Mesenchymal stem cell (in vitro differentiated cells and primary cell): ENCODE data around the gene TDRD9.

Source experiments
- DNase-seq: peaks from one replicate; pipeline ENCODE4 v3.0.0-alpha.2; 2013
- H2AFZ ChIP-seq: one replicate; pipeline ENCODE4 v1.6.1; 2013; ENCODE audit warnings: low read depth, mild to moderate bottlenecking, control low read depth, inconsistent platforms, low read length, moderate library complexity
- H2AK5ac ChIP-seq: 2 replicates; pipeline ENCODE4 v1.6.1; 2013; ENCODE audit warnings: low read length, moderate library complexity, mild to moderate bottlenecking, inconsistent platforms; ENCODE audit not compliant: severe bottlenecking
- H2BK120ac ChIP-seq: one replicate; pipeline ENCODE4 v1.6.1; 2013; ENCODE audit warnings: low read depth, mild to moderate bottlenecking, inconsistent platforms, low read length, moderate library complexity
- H2BK12ac ChIP-seq, 2 experiments: one replicate each; pipeline ENCODE4 v1.6.1; 2013; ENCODE audit warnings: inconsistent platforms in 2 of 2, low read length in 2 of 2, mild to moderate bottlenecking in 2 of 2, moderate library complexity in 2 of 2, control low read depth in 1 of 2
- H2BK15ac ChIP-seq: one replicate; pipeline ENCODE4 v1.6.1; 2013; ENCODE audit warnings: mild to moderate bottlenecking, low read depth, inconsistent platforms; ENCODE audit not compliant: poor library complexity, severe bottlenecking
- H2BK5ac ChIP-seq: 2 replicates; pipeline ENCODE4 v1.6.1; 2013; ENCODE audit warnings: low read depth, mild to moderate bottlenecking, low read length, control low read depth, inconsistent platforms; ENCODE audit not compliant: poor library complexity, severe bottlenecking
- H3K14ac ChIP-seq, 2 experiments: one replicate each; pipeline ENCODE4 v1.6.1; 2013; ENCODE audit warnings: inconsistent platforms in 2 of 2, low read length in 2 of 2, control low read depth in 1 of 2, mild to moderate bottlenecking in 1 of 2, moderate library complexity in 1 of 2
- H3K18ac ChIP-seq, 2 experiments: one replicate each; pipeline ENCODE4 v1.6.1; 2013; ENCODE audit warnings: inconsistent platforms in 2 of 2, low read length in 2 of 2, control low read depth in 1 of 2, low read depth in 1 of 2, mild to moderate bottlenecking in 1 of 2
- H3K23ac ChIP-seq, 2 experiments: one replicate each; pipeline ENCODE4 v1.6.1; 2013; ENCODE audit warnings: inconsistent platforms in 2 of 2, low read length in 2 of 2, mild to moderate bottlenecking in 2 of 2, moderate library complexity in 2 of 2, control low read depth in 1 of 2
- H3K27ac ChIP-seq: 2 replicates; pipeline ENCODE4 v1.5.1; 2013; ENCODE audit warnings: mild to moderate bottlenecking, moderate library complexity, low read length, control low read depth, inconsistent platforms; ENCODE audit not compliant: poor library complexity, severe bottlenecking
- H3K27me3 ChIP-seq, 2 experiments: 2 replicates each; pipeline versions ENCODE4 v1.6.1 to v1.7.0; 2013; ENCODE audit warnings: low read length in 2 of 2, mild to moderate bottlenecking in 2 of 2, moderate library complexity in 2 of 2, control low read depth in 1 of 2, inconsistent platforms in 1 of 2; ENCODE audit not compliant: control insufficient read depth in 1 of 2, insufficient read depth in 1 of 2
- H3K36me3 ChIP-seq, 2 experiments: 2 replicates each; pipeline versions ENCODE4 v1.6.1 to v1.7.0; 2013; ENCODE audit warnings: low read length in 2 of 2, control low read depth in 1 of 2, inconsistent platforms in 1 of 2, low read depth in 1 of 2, mild to moderate bottlenecking in 1 of 2; ENCODE audit not compliant: insufficient read depth in 2 of 2, control insufficient read depth in 1 of 2
- H3K4ac ChIP-seq, 2 experiments: one replicate each; pipeline ENCODE4 v1.6.1; 2013; ENCODE audit warnings: inconsistent platforms in 2 of 2, low read length in 2 of 2, mild to moderate bottlenecking in 2 of 2, moderate library complexity in 2 of 2, control low read depth in 1 of 2, low read depth in 1 of 2
- H3K4me1 ChIP-seq: 2 replicates; pipeline ENCODE4 v1.6.1; 2013; ENCODE audit warnings: low read depth, low read length, control low read depth; ENCODE audit not compliant: control insufficient read depth, insufficient read depth
- H3K4me2 ChIP-seq: 2 replicates; pipeline ENCODE4 v1.6.1; 2013; ENCODE audit warnings: low read length, mild to moderate bottlenecking, inconsistent platforms; ENCODE audit not compliant: poor library complexity, severe bottlenecking
- H3K4me3 ChIP-seq, 2 experiments: 2 replicates each; pipeline versions ENCODE4 v1.5.1 to v1.7.0; 2013; ENCODE audit warnings: low read length in 2 of 2, mild to moderate bottlenecking in 2 of 2, control low read depth in 1 of 2, low read depth in 1 of 2; ENCODE audit not compliant: insufficient read depth in 1 of 2
- H3K79me1 ChIP-seq: replicated peaks from 2 replicates; pipeline ENCODE4 v1.6.1; 2013; ENCODE audit warnings: mild to moderate bottlenecking, control low read depth, low read length, inconsistent platforms; ENCODE audit not compliant: poor library complexity, severe bottlenecking
- H3K9ac ChIP-seq: 2 replicates; pipeline ENCODE4 v1.7.0; 2013; ENCODE audit warnings: mild to moderate bottlenecking, low read length, moderate library complexity
- H3K9me3 ChIP-seq: 2 replicates; pipeline ENCODE4 v1.7.0; 2013; ENCODE audit warnings: mild to moderate bottlenecking, low read length; ENCODE audit not compliant: control insufficient read depth
- H4K8ac ChIP-seq: one replicate; pipeline ENCODE4 v1.6.1; 2013; ENCODE audit warnings: inconsistent platforms, mild to moderate bottlenecking, low read length, moderate library complexity
- H4K91ac ChIP-seq: one replicate; pipeline ENCODE4 v1.6.1; 2013; ENCODE audit warnings: mild to moderate bottlenecking, low read length, inconsistent platforms
- WGBS: methylation state at CpG from one replicate; pipeline ENCODE4 v1.1.7; 2013; ENCODE audit warnings: mixed read lengths; 5-methylcytosine and 5-hydroxymethylcytosine counted together

TDRD9 gene

GRCh38 chr14:103894034-103894722 lies 34.1 kb upstream of the TDRD9 start:
- Histone ChIP-seq H2BK12ac (no peak overlapping the region), H4K8ac (no peak overlapping the region), H2BK5ac (no peak overlapping the region), H2AK5ac (no peak overlapping the region), H3K27ac (no peak overlapping the region), H3K4ac (no peak overlapping the region), H3K14ac (no peak overlapping the region), H3K27me3 (peaks cover 0 to 7% of the 10 kb centered on the region in 2 experiments), H3K18ac (no peak overlapping the region), H2BK120ac (no peak overlapping the region), H3K9me3 (no peaks in the 10 kb centered on the region), H3K4me3 (no peak overlapping the region), H3K79me1 (no peaks in the 10 kb centered on the region), H3K4me1 (peaks cover 22% of the 10 kb centered on the region), H2AFZ (no peak overlapping the region), H3K4me2 (no peak overlapping the region), H3K9ac (no peak overlapping the region), H3K36me3 (no peaks in the 10 kb centered on the region), H3K23ac (no peak overlapping the region), H2BK15ac (no peak overlapping the region), H4K91ac (no peak overlapping the region)
- DNase-seq, result no peak
- WGBS, result 82% methylated on average over 23 of the region's 26 CpGs

- peaks cover 16% of the 10 kb centered on the region for H3K4me1 ChIP-seq
- H3K27ac ChIP-seq, result no peak overlapping the region
- no peak overlapping the region for H2BK15ac ChIP-seq
- H2AK5ac ChIP-seq, result no peak overlapping the region
- H3K79me1 ChIP-seq, result no peaks in the 10 kb centered on the region
- no peak overlapping the region for H2BK5ac ChIP-seq
- DNase-seq, result no peak
- no peak overlapping the region for H3K4ac ChIP-seq
- no peak overlapping the region for H3K4me2 ChIP-seq
- no peaks in the 10 kb centered on the region for H3K9me3 ChIP-seq
- no peak overlapping the region for H2BK120ac ChIP-seq
- H3K18ac ChIP-seq, result no peak overlapping the region
- no peak overlapping the region for H3K14ac ChIP-seq
- no peak overlapping the region for H4K8ac ChIP-seq
- no peak overlapping the region for H3K23ac ChIP-seq
- no peak overlapping the region for H4K91ac ChIP-seq
- H3K27me3 ChIP-seq, result peaks cover 0 to 7% of the 10 kb centered on the region in 2 experiments
- no peaks in the 10 kb centered on the region for H3K36me3 ChIP-seq
- H3K9ac ChIP-seq, result no peak overlapping the region
- H3K4me3 ChIP-seq, result no peak overlapping the region
- WGBS, result 90% methylated on average over 7 of the region's 7 CpGs
- no peak overlapping the region for H2AFZ ChIP-seq
- no peak overlapping the region for H2BK12ac ChIP-seq
Measured at GRCh38 chr14:103894723-103895059, 33.6 kb upstream of the TDRD9 start.

- Histone ChIP-seq H3K9ac (no peak overlapping the region), H4K91ac (no peak overlapping the region), H3K4me1 (peaks cover 15% of the 10 kb centered on the region), H3K27me3 (peaks cover 4 to 11% of the 10 kb centered on the region in 2 experiments), H3K23ac (no peak overlapping the region), H3K4ac (no peak overlapping the region), H3K79me1 (no peaks in the 10 kb centered on the region), H4K8ac (no peak overlapping the region), H2BK120ac (no peak overlapping the region), H3K18ac (no peak overlapping the region), H2BK12ac (no peak overlapping the region), H2BK15ac (no peak overlapping the region), H3K36me3 (no peaks in the 10 kb centered on the region), H3K4me3 (no peak overlapping the region), H2AFZ (no peak overlapping the region), H3K4me2 (no peak overlapping the region), H3K9me3 (no peaks in the 10 kb centered on the region), H2AK5ac (no peak overlapping the region), H2BK5ac (no peak overlapping the region), H3K14ac (no peak overlapping the region), H3K27ac (no peak overlapping the region)
- WGBS, result 47% methylated on average over 6 of the region's 6 CpGs
- DNase-seq, result no peak
Measured at GRCh38 chr14:103896578-103896977, 31.7 kb upstream of the TDRD9 start.

GRCh38 chr14:103897075-103897947 lies 30.9 kb upstream of the TDRD9 start:
- Histone ChIP-seq H3K4ac (no peak overlapping the region), H3K36me3 (no peaks in the 10 kb centered on the region), H3K4me1 (peaks cover 14% of the 10 kb centered on the region), H3K23ac (no peak overlapping the region), H3K14ac (no peak overlapping the region), H2AFZ (no peak overlapping the region), H2AK5ac (no peak overlapping the region), H2BK12ac (no peak overlapping the region), H4K91ac (no peak overlapping the region), H3K9me3 (no peaks in the 10 kb centered on the region), H3K27ac (no peak overlapping the region), H2BK120ac (no peak overlapping the region), H2BK15ac (no peak overlapping the region), H3K4me2 (no peak overlapping the region), H3K79me1 (no peaks in the 10 kb centered on the region), H3K9ac (no peak overlapping the region), H4K8ac (no peak overlapping the region), H3K18ac (no peak overlapping the region), H3K27me3 (peaks cover 4 to 11% of the 10 kb centered on the region in 2 experiments), H3K4me3 (no peak overlapping the region), H2BK5ac (no peak overlapping the region)
- WGBS, result 84% methylated on average over 26 of the region's 27 CpGs
- DNase-seq, result no peak
